ENCODE data around the gene PIN4. TPM values are rescaled to one million over a fixed set of nuclear protein-coding genes. Genes with fewer than 3 reads are reported as not detected.

The PIN4 gene
- total RNA-seq, 5 donors from 2014 or later (not counting 1 experiment from before 2014, with no cell fraction given) = 4.1 to 9.8 (median 7.1) TPM

DNA sequence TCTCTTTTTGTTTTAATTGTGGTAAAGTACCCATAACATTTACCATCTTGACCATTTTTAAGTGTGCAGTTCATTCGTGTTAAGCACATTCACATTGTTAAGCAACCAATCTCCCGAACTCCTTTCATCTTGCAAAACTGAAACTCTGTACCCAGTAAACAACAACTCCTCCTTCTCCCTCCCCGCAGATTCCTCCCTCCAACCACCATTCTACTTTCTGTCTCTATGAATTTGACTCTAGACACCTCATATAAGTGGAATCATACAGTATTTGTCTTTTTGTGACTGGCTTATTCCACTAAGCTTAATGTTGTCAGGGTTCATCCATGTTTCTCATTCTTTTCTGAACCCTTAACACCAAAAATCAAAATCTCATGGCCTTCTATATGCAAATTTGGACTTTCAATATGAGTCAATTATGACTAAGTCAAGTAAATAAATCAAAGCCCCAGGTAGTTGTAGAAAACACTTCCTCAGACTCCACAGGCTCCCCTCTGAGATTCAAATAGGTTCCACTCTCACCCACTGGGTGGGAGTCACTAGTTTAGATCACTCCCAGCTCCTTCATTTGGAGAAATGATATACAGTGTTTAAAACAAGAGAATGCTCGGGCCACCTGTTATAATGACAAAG lies 40.1 kb upstream of the PIN4 start:
- no peak for DNase-seq
- peaks cover 0 to 2% of the 10 kb centered on the region in 2 donors for H3K36me3 ChIP-seq (ENCODE audit: control insufficient read depth in 2 of 2, extremely low read depth in 1 of 2, insufficient read depth in 1 of 2, low read length in 1 of 2)
- peaks cover 0 to 22% of the 10 kb centered on the region in 2 experiments for H3K4me1 ChIP-seq (ENCODE audit: control insufficient read depth in 1 of 2, extremely low read depth in 1 of 2, insufficient read depth in 2 of 2, low read length in 2 of 2)
- H3K27me3 ChIP-seq (replicated peaks in 1 of 2; ENCODE audit: control insufficient read depth in 2 of 2, extremely low read depth in 1 of 2, insufficient read depth in 2 of 2, low read length in 1 of 2) = no peaks in the 10 kb centered on the region
- H3K27ac ChIP-seq (ENCODE audit: low read length) = no peak overlapping the region
- H3K27me3 Mint-ChIP-seq = peaks cover 0 to 12% of the 10 kb centered on the region in 2 donors
- peak in 2 of 4 experiments; percentile 58 to 66 for ATAC-seq (replicated peaks in 1 of 4)
- CTCF ChIA-PET = no interaction called here
- H3K27ac Mint-ChIP-seq = peak overlapping the region; percentile 77 to 94
- peaks cover 5% of the 10 kb centered on the region for H3K36me3 Mint-ChIP-seq
- no peaks in the 10 kb centered on the region for H3K9me3 ChIP-seq
- no CpG with 5 or more reads among the region's 4 CpGs for WGBS (ENCODE audit: insufficient coverage)
- POLR2A ChIA-PET = interaction anchor here in 1 of 2 donors (1.7 kb wide), 1 partner anchor 10 kb away, joined by 5 read pairs; the partner anchor contains the start of gene RTL5
- H3K4me3 Mint-ChIP-seq = peak overlapping the region in 2 of 3 donors; percentile 1 to 49
- no peak overlapping the region for H3K4me3 ChIP-seq (ENCODE audit: control insufficient read depth in 1 of 2, extremely low read depth in 1 of 2, low read length in 1 of 2)
- H3K9me3 Mint-ChIP-seq = no peaks in the 10 kb centered on the region
- peaks cover 15 to 45% (median 24%) of the 10 kb centered on the region in 3 donors for H3K4me1 Mint-ChIP-seq

DNA sequence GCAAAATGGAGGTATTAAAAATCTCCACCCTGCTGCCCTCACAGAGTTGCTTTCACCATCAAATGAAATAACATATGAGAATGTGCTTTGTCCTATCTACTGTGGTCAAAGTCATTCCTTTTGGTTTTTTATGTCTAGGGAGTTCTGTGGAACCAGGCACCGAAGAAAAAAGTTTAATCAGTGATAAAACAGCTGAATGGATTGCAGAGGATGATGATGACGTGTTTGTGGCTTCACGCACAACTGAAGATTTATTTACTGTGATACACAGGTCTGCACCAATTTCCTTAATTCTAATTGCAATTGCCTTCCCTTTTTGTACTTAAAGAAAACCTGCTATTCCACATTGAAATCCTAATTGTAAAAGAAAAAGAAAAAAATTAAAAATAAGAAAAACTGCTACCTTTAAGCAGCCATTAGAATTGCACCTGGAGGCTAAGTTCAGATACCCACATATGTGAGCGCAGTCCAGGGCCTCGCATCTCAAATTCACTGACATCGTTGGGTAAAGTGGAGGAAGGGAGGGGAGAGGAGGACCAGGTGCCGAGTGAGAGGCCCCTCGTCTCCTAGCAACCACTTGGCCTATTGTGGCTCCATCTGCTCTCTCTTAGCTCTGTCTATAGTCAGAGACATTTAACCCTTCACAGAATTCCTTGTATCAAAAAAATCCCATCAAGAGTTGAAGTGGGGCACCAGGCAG lies 39.3 kb upstream of the PIN4 start:
- Mint-ChIP-seq H3K27ac (peak overlapping the region in 1 of 2 donors; percentile 19), H3K4me1 (peaks cover 15 to 45% (median 24%) of the 10 kb centered on the region in 3 donors), H3K4me3 (no peak overlapping the region), H3K27me3 (peaks cover 0 to 12% of the 10 kb centered on the region in 2 donors), H3K9me3 (no peaks in the 10 kb centered on the region), H3K36me3 (peaks cover 5% of the 10 kb centered on the region)
- ChIA-PET POLR2A (interaction anchor here in 1 of 2 donors (1.7 kb wide), 1 partner anchor 10 kb away, joined by 5 read pairs; the partner anchor contains the start of gene RTL5), CTCF (no interaction called here)
- peaks cover 0 to 2% of the 10 kb centered on the region in 2 donors for H3K36me3 ChIP-seq (ENCODE audit: control insufficient read depth in 2 of 2, extremely low read depth in 1 of 2, insufficient read depth in 1 of 2, low read length in 1 of 2)
- no peaks in the 10 kb centered on the region for H3K27me3 ChIP-seq (replicated peaks in 1 of 2; ENCODE audit: control insufficient read depth in 2 of 2, extremely low read depth in 1 of 2, insufficient read depth in 2 of 2, low read length in 1 of 2)
- no peak for ATAC-seq (replicated peaks in 1 of 4)
- H3K9me3 ChIP-seq = no peaks in the 10 kb centered on the region
- no peak for DNase-seq
- WGBS (ENCODE audit: insufficient coverage) = no CpG with 5 or more reads among the region's 8 CpGs
- H3K4me1 ChIP-seq (ENCODE audit: control insufficient read depth in 1 of 2, extremely low read depth in 1 of 2, insufficient read depth in 2 of 2, low read length in 2 of 2) = peaks cover 0 to 22% of the 10 kb centered on the region in 2 experiments
- H3K27ac ChIP-seq (ENCODE audit: low read length) = no peak overlapping the region
- no peak overlapping the region for H3K4me3 ChIP-seq (ENCODE audit: control insufficient read depth in 1 of 2, extremely low read depth in 1 of 2, low read length in 1 of 2)

DNA sequence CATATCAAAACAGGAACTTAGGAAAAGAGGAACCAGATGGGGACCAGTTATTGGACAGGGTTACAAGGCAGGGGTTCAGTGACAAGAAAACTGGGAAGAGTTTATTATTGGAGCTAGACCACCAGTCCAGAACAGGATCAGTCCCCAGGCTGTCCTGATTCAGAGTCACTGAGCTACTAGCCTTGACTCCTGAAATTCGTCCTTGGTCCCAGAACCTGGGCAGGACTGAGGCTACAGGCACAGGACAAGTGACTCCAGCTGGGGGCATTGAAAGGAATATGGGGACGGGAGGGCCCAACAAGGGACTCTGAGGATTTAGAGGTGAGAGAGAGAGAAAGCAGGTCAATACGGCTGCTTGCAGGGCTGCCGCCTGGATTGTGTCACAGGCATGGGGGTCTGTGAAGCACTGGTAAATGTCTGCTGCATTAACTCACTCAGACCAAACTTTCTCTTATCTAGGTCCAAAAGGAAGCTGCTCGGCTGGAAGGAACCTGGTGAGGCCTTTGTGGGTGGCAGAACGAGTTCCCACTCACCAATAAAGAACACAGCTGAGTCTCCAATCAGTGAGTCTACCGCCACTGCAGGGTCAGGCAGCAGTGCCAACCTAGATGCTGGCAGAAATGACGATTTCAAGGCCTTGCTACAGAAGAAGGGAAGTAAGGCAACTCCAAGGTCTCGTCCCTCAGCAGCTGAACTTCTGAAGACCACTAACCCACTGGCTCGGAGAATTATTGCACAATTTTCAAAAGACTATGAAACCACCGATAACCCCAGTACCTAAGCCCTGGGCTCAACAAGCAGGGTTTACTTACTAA lies 38.6 kb upstream of the PIN4 start:
- peaks cover 0 to 12% of the 10 kb centered on the region in 2 donors for H3K27me3 Mint-ChIP-seq
- Histone ChIP-seq H3K36me3 (ENCODE audit: control insufficient read depth in 2 of 2, extremely low read depth in 1 of 2, insufficient read depth in 1 of 2, low read length in 1 of 2) (peaks cover 0 to 2% of the 10 kb centered on the region in 2 donors), H3K9me3 (no peaks in the 10 kb centered on the region), H3K4me3 (ENCODE audit: control insufficient read depth in 1 of 2, extremely low read depth in 1 of 2, low read length in 1 of 2) (no peak overlapping the region), H3K4me1 (ENCODE audit: control insufficient read depth in 1 of 2, extremely low read depth in 1 of 2, insufficient read depth in 2 of 2, low read length in 2 of 2) (peaks cover 0 to 22% of the 10 kb centered on the region in 2 experiments), H3K27me3 (replicated peaks in 1 of 2; ENCODE audit: control insufficient read depth in 2 of 2, extremely low read depth in 1 of 2, insufficient read depth in 2 of 2, low read length in 1 of 2) (no peaks in the 10 kb centered on the region), H3K27ac (ENCODE audit: low read length) (no peak overlapping the region)
- CTCF ChIA-PET = no interaction called here
- no CpG with 5 or more reads among the region's 11 CpGs for WGBS (ENCODE audit: insufficient coverage)
- H3K36me3 Mint-ChIP-seq = peaks cover 5% of the 10 kb centered on the region
- H3K9me3 Mint-ChIP-seq = no peaks in the 10 kb centered on the region
- ATAC-seq (replicated peaks in 1 of 4) (no peak), DNase-seq (no peak)
- peaks cover 15 to 45% (median 24%) of the 10 kb centered on the region in 3 donors for H3K4me1 Mint-ChIP-seq
- POLR2A ChIA-PET = interaction anchor here in 1 of 2 donors (0.7 kb wide), 1 partner anchor 100 kb away, joined by 4 read pairs; no protein-coding TSS in a partner anchor
- no peak overlapping the region for H3K4me3 Mint-ChIP-seq
- no peak overlapping the region for H3K27ac Mint-ChIP-seq

DNA sequence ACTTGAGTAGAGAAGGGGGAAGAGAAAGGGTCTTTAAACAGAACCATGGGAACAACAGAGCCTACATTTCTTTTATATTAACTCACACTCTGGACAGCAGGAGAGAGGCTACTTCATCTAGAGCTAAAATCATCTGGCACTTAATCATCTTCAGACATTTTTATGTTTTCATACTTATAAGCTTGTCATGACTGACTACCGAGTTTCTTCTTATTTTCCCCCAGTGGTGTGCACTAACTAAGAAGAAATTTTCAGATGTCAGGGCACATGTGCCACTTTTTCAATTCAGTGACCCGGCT lies 38.0 kb upstream of the PIN4 start:
- H3K27me3 ChIP-seq (replicated peaks in 1 of 2; ENCODE audit: control insufficient read depth in 2 of 2, extremely low read depth in 1 of 2, insufficient read depth in 2 of 2, low read length in 1 of 2) = no peaks in the 10 kb centered on the region
- ATAC-seq (replicated peaks in 1 of 4) (no peak), DNase-seq (no peak)
- H3K4me1 ChIP-seq (ENCODE audit: control insufficient read depth in 1 of 2, extremely low read depth in 1 of 2, insufficient read depth in 2 of 2, low read length in 2 of 2) = peaks cover 0 to 22% of the 10 kb centered on the region in 2 experiments
- Mint-ChIP-seq H3K4me1 (peaks cover 15 to 45% (median 24%) of the 10 kb centered on the region in 3 donors), H3K9me3 (no peaks in the 10 kb centered on the region), H3K27me3 (peaks cover 0 to 12% of the 10 kb centered on the region in 2 donors), H3K4me3 (no peak overlapping the region), H3K27ac (no peak overlapping the region), H3K36me3 (peaks cover 5% of the 10 kb centered on the region)
- H3K36me3 ChIP-seq (ENCODE audit: control insufficient read depth in 2 of 2, extremely low read depth in 1 of 2, insufficient read depth in 1 of 2, low read length in 1 of 2) = peaks cover 0 to 2% of the 10 kb centered on the region in 2 donors
- H3K9me3 ChIP-seq = no peaks in the 10 kb centered on the region
- no CpG with 5 or more reads among the region's 2 CpGs for WGBS (ENCODE audit: insufficient coverage)
- no peak overlapping the region for H3K4me3 ChIP-seq (ENCODE audit: control insufficient read depth in 1 of 2, extremely low read depth in 1 of 2, low read length in 1 of 2)
- no peak overlapping the region for H3K27ac ChIP-seq (ENCODE audit: low read length)
- ChIA-PET CTCF (no interaction called here), POLR2A (no interaction called here)

DNA sequence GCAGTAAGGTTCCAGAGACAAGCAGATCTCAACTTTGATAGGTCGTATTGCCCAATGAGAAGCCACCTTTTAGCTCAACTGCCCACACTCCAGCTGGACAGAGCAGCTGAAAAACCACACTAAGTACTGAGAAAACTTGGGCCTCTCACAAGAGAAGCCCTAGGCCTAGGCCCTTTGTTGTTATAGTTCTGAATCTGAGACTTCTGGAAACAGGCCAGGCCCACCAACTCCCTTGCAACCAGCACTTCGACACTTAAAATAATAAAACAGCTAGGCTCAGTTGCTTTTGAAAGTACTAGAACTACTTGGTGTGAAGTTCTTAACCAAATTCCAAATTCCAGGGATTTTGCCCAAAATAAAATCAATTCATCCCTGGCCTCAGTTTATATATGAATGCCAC lies 36.4 kb upstream of the PIN4 start:
- CTCF ChIA-PET = interaction anchor here (0.6 to 0.7 kb wide), 2 partner anchors 131 to 522 kb away, joined by 3 read pairs; no protein-coding TSS in a partner anchor
- H3K27ac Mint-ChIP-seq = peak overlapping the region in 1 of 2 donors; percentile 41
- no peak overlapping the region for H3K4me3 Mint-ChIP-seq

DNA sequence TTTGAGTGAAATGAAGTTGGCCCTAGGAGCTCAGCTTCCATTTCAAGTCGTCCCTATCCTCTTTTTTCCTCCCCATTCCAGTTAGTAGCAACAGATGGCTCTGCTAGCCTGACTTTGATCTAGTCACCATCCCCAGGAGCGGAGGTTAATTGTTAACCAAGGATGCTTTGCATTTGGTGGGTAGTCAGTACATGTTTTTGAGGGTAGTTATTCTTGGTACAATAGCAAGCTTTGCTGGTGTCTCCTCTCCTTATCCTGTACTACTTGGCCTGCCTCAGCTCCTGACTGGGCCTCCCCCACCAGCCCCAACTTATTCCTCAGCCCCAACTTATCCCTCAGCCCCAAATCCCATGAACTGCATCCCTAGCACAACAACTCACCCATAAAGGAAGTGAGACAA lies 35.0 kb upstream of the PIN4 start:
- DNase-seq (no peak), ATAC-seq (replicated peaks in 1 of 4) (no peak)
- H3K4me1 ChIP-seq (ENCODE audit: control insufficient read depth in 1 of 2, extremely low read depth in 1 of 2, insufficient read depth in 2 of 2, low read length in 2 of 2) = peaks cover 0 to 14% of the 10 kb centered on the region in 2 experiments
- ChIA-PET POLR2A (interaction anchor here in 1 of 2 donors (0.6 kb wide), 1 partner anchor 143 kb away, joined by 6 read pairs; no protein-coding TSS in a partner anchor), CTCF (interaction anchor here in 1 of 2 donors (0.6 kb wide), 1 partner anchor 118 kb away, joined by 6 read pairs; no protein-coding TSS in a partner anchor)
- WGBS (ENCODE audit: insufficient coverage) = no CpG with 5 or more reads among the region's 2 CpGs
- H3K9me3 Mint-ChIP-seq = no peaks in the 10 kb centered on the region
- peaks cover under 1% of the 10 kb centered on the region for H3K36me3 Mint-ChIP-seq
- no peaks in the 10 kb centered on the region for H3K36me3 ChIP-seq (ENCODE audit: control insufficient read depth in 2 of 2, extremely low read depth in 1 of 2, insufficient read depth in 1 of 2, low read length in 1 of 2)
- peaks cover 0 to 2% of the 10 kb centered on the region in 2 experiments for H3K27me3 ChIP-seq (replicated peaks in 1 of 2; ENCODE audit: control insufficient read depth in 2 of 2, extremely low read depth in 1 of 2, insufficient read depth in 2 of 2, low read length in 1 of 2)
- no peak overlapping the region for H3K4me3 ChIP-seq (ENCODE audit: control insufficient read depth in 1 of 2, extremely low read depth in 1 of 2, low read length in 1 of 2)
- no peak overlapping the region for H3K27ac ChIP-seq (ENCODE audit: low read length)
- H3K4me3 Mint-ChIP-seq = no peak overlapping the region
- peaks cover 0 to 12% of the 10 kb centered on the region in 2 donors for H3K27me3 Mint-ChIP-seq
- H3K27ac Mint-ChIP-seq = no peak overlapping the region
- H3K9me3 ChIP-seq = no peaks in the 10 kb centered on the region
- peaks cover 6 to 30% (median 19%) of the 10 kb centered on the region in 3 donors for H3K4me1 Mint-ChIP-seq

More for the DNA sequence above, 36.4 kb upstream of the PIN4 start:
- Mint-ChIP-seq H3K27me3 (peaks cover 0 to 8% of the 10 kb centered on the region in 2 donors), H3K36me3 (peaks cover 5% of the 10 kb centered on the region), H3K4me1 (peaks cover 15 to 42% (median 24%) of the 10 kb centered on the region in 3 donors), H3K9me3 (no peaks in the 10 kb centered on the region)
- no peak overlapping the region for H3K4me3 ChIP-seq (ENCODE audit: control insufficient read depth in 1 of 2, extremely low read depth in 1 of 2, low read length in 1 of 2)
- peaks cover 0 to 22% of the 10 kb centered on the region in 2 experiments for H3K4me1 ChIP-seq (ENCODE audit: control insufficient read depth in 1 of 2, extremely low read depth in 1 of 2, insufficient read depth in 2 of 2, low read length in 2 of 2)
- no peak overlapping the region for H3K27ac ChIP-seq (ENCODE audit: low read length)
- H3K9me3 ChIP-seq = no peaks in the 10 kb centered on the region
- no CpG with 5 or more reads among the region's 2 CpGs for WGBS (ENCODE audit: insufficient coverage)
- ATAC-seq (replicated peaks in 1 of 4) (no peak), DNase-seq (no peak)
- POLR2A ChIA-PET = no interaction called here
- H3K27me3 ChIP-seq (replicated peaks in 1 of 2; ENCODE audit: control insufficient read depth in 2 of 2, extremely low read depth in 1 of 2, insufficient read depth in 2 of 2, low read length in 1 of 2) = no peaks in the 10 kb centered on the region
- H3K36me3 ChIP-seq (ENCODE audit: control insufficient read depth in 2 of 2, extremely low read depth in 1 of 2, insufficient read depth in 1 of 2, low read length in 1 of 2) = peaks cover 0 to 2% of the 10 kb centered on the region in 2 donors
